Fibroblast of mammary gland (primary cell): ENCODE measurements around the gene ZNF532.
A peak's percentile ranks its signal among the peaks of the same experiment; 100 is the strongest.

ENCODE experiments used
- DNase-seq: peaks from one replicate; pipeline ENCODE4 v3.0.0-alpha.2; 2010; ENCODE audit warnings: low read depth
- H3K4me3 ChIP-seq: 2 replicates; pipeline ENCODE4 v1.5.1; 2011; ENCODE audit warnings: low read depth, mild to moderate bottlenecking, low read length, moderate library complexity; ENCODE audit not compliant: control insufficient read depth
- TF ChIP-seq, protein P1 (sequence below): conservative IDR thresholded peaks from 2 replicates; pipeline ENCODE4 v1.5.1; 2011; ENCODE audit warnings: low read depth, low read length, inconsistent platforms; ENCODE audit not compliant: control insufficient read depth, insufficient read depth

The ZNF532 gene

DNA sequence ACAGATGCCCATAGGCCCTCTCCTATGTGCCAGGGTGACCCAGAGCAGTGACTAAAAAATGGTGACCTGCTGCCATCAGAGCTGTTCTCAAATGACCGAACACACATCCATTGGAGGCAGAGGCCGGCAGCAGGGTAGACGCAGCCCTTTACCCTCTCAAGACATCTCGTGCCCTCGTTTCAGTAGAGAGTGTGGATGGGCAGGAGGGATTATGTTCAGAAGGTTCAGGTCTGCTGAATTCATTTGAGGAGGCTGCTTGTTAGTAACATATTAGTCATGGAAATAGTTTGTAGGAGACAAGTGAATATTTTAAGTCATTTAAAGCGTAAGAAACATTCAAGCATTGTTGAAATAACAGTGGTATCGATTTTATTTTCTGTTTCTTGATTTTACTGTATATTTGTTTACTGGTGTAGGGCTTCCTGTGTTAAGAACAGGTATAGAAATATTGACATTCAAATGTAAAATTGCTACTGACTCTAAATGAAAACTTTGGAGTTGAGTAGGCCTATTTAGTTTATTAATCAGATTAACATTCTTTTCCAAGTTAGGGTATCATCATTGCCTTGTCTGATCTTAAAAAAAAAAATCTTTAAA, 82.6 kb downstream of the ZNF532 start:
- no peak overlapping the region for H3K4me3 ChIP-seq

DNA sequence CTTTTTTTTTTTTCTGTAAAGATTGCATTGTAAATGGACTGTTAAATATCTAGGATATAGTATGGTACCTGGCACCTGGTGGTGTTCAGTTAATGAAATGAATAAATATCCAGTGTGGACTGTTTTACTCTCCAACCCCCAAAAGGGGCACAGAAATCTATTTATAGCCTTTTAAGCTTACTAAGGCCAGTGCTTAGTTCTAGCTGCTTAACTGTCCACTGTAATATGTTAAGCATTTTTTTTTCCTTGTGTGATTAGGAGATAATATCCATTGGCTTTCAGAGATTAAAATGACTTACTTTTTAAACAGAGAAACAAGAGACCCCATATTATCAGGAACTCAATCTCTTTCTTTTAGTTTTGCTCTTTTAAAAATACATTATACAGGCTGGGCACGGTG, 84.4 kb downstream of the ZNF532 start:
- no peak for DNase-seq
- TF ChIP-seq, protein P1, sequence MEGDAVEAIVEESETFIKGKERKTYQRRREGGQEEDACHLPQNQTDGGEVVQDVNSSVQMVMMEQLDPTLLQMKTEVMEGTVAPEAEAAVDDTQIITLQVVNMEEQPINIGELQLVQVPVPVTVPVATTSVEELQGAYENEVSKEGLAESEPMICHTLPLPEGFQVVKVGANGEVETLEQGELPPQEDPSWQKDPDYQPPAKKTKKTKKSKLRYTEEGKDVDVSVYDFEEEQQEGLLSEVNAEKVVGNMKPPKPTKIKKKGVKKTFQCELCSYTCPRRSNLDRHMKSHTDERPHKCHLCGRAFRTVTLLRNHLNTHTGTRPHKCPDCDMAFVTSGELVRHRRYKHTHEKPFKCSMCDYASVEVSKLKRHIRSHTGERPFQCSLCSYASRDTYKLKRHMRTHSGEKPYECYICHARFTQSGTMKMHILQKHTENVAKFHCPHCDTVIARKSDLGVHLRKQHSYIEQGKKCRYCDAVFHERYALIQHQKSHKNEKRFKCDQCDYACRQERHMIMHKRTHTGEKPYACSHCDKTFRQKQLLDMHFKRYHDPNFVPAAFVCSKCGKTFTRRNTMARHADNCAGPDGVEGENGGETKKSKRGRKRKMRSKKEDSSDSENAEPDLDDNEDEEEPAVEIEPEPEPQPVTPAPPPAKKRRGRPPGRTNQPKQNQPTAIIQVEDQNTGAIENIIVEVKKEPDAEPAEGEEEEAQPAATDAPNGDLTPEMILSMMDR: no peak
- no peak overlapping the region for H3K4me3 ChIP-seq

More for the DNA sequence above, 82.6 kb downstream of the ZNF532 start:
- no peak for DNase-seq
- TF ChIP-seq, protein P1: no peak

DNA sequence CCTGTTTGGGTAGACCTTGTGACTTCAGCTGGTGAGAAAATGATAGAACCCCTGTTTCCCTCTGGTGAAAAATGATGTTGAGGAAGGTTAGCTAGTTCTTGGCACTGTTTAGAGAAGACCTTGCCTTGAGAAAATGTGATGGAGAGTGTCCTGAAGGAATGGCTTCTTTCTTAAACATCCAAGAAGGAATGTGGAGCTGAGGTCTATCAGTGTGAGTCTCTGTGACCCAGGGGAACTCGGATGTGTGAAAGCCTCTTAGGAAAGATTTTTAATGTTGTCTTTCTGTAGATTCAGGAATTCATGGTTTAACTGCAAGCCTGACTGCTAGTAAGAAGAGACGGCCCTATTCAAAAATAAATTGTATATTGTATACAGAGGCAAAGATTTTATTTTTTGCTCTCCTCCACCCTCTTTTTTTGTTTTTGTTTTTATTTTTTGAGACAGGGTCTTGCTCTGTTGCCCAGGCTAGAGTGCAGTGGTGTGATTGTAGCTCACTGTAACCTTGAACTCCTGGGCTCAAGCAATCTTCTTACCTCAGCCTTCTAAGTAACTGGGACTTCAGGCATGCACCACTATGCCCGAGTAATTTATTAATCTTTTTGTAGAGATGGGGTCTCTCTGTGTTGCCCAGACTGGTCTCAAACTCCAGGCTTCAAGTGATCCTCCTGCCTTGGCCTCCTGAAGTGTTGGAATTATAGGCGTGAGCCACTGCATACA, 87.5 kb downstream of the ZNF532 start:
- TF ChIP-seq, protein P1: no peak
- no peak for DNase-seq
- H3K4me3 ChIP-seq: no peak overlapping the region

DNA sequence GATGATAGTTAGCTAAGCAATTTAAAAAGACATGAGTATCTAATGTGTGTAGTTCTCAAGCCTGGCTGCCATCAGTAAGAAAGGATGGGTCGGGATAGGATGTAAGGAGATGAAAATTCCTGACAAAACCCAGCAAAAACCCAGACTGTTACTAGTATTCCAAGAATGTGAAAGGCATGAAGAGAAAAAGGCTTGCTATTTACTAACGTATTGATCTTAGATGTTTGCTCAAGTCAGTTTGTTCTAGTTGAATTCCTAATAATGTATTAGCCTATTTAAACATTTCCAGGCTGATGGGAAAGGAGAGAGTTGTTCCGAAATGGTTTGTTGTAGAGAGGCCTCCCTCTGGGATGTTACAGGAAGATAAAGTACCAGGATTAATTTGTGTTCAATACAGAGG, 88.2 kb downstream of the ZNF532 start:
- H3K4me3 ChIP-seq: no peak overlapping the region
- DNase-seq: no peak
- TF ChIP-seq, protein P1: no peak

DNA sequence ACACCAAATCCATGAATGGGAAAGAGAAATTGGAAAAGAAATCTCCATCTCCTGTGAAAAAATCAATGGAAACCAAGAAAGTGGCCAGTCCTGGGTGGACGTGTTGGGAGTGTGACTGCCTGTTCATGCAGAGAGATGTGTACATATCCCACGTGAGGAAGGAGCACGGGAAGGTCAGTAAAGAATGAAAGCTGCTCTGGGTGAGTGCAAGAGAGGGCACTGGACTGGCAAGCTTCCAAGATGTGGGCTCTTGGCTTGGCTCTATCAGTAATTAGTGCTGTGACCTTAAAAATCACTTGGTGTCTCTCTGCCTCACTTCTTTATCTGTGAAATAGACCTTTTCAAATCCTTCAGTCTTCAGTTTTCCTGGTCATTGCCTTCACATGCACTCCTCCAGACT, 89.0 kb downstream of the ZNF532 start:
- no peak for DNase-seq
- H3K4me3 ChIP-seq: no peak overlapping the region
- TF ChIP-seq, protein P1: no peak

DNA sequence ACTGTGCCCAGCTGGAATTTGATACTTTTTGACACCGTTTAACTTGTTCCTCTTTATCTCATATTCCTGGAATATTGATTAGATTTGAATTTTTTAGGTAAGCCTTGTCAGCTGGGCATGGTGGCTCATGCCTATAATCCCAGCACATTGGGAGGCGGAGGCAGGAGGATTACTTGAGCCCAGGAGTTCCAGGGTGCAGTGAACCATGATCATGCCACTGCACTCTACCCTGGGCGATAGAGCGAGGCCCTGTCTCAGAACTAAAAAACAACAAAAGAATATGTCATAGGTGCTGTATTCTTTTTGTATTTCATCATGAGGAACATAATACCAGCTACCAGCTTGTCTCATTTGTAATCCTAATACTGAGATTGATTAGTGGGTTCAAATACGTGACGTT, 90.3 kb downstream of the ZNF532 start:
- TF ChIP-seq, protein P1: no peak
- no peak for DNase-seq
- no peak overlapping the region for H3K4me3 ChIP-seq

DNA sequence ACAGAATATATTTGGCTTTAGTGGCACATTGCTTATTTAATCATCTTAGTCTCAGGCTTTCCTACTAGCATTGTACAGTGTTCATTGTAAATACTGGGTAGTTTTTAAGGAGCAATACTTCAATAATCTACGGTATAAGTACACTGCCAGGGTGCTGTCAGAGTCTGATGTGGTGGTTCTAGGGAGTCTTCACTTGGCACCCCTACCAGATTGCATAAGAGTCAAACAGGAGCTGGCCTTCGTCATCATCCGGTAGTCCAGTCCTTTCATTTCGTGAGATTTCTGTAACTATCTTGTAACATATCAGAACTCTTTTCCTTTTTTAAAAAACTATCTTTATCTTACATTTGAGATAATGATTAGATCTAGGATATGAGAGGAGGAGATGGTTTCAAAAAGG, 91.1 kb downstream of the ZNF532 start:
- no peak overlapping the region for H3K4me3 ChIP-seq
- DNase-seq: peak; percentile 70
- TF ChIP-seq, protein P1: no peak
